Mesothelial cell of epicardium (in vitro differentiated cells): Measurements from ENCODE around the gene CELF2. TPM values are rescaled to one million over a fixed set of nuclear protein-coding genes. Genes with fewer than 3 reads are reported as not detected.

Experiments used
- DNase-seq, 2 experiments: peaks; one replicate each; pipeline ENCODE4 v3.0.0; 2021; ENCODE audit warnings: low spot score in 2 of 2; ENCODE audit not compliant: unreplicated experiment in 2 of 2
- H3K27ac Mint-ChIP-seq: 2 replicates; pipeline ENCODE4 v1.8.0; 2021; ENCODE audit warnings: mixed read lengths
- H3K27me3 Mint-ChIP-seq: 2 replicates; pipeline ENCODE4 v1.8.0; 2021; ENCODE audit warnings: low read depth, mixed read lengths
- H3K36me3 Mint-ChIP-seq: 2 replicates; pipeline ENCODE4 v1.8.0; 2021; ENCODE audit warnings: mixed read lengths
- H3K4me1 Mint-ChIP-seq: 2 replicates; pipeline ENCODE4 v1.8.0; 2021; ENCODE audit warnings: mixed read lengths
- H3K4me3 Mint-ChIP-seq: 2 replicates; pipeline ENCODE4 v1.8.0; 2021; ENCODE audit warnings: mild to moderate bottlenecking, moderate library complexity, mixed read lengths
- H3K9me3 Mint-ChIP-seq: 2 replicates; pipeline ENCODE4 v1.8.0; 2021; ENCODE audit warnings: mixed read lengths
- CTCF ChIP-seq: fragments of 200-600 bp; sonication (generic); IDR thresholded peaks from one replicate; pipeline ENCODE4 v1.5.0; 2021; ENCODE audit warnings: antibody characterized with exemption; ENCODE audit not compliant: unreplicated experiment
- total RNA-seq: library from RNA; stranded (reverse); gene quantifications from 3 replicates; pipeline ENCODE4 v1.2.1, GENCODE V29; 2021

CELF2 gene
- total RNA-seq, 1 donor from 2014 or later: 24.0 TPM

- no peak for TF ChIP-seq CTCF
- Mint-ChIP-seq H3K4me1 (no peaks in the 10 kb centered on the region), H3K4me3 (no peak overlapping the region), H3K9me3 (no peaks in the 10 kb centered on the region), H3K27me3 (peaks cover 30% of the 10 kb centered on the region), H3K27ac (no peak overlapping the region), H3K36me3 (peaks cover 3% of the 10 kb centered on the region)
- no peak for DNase-seq
These were observed 265.0 kb downstream of the CELF2 start for GRCh38 chr10:11282661-11283060.

GRCh38 chr10:11284291-11285085 lies 266.8 kb downstream of the CELF2 start:
- no peak overlapping the region for H3K27ac Mint-ChIP-seq
- H3K36me3 Mint-ChIP-seq: peaks cover 3% of the 10 kb centered on the region
- no peak for TF ChIP-seq CTCF
- no peaks in the 10 kb centered on the region for H3K4me1 Mint-ChIP-seq
- no peak overlapping the region for H3K4me3 Mint-ChIP-seq
- peak in 1 of 2 experiments; percentile 27 for DNase-seq
- no peaks in the 10 kb centered on the region for H3K9me3 Mint-ChIP-seq
- peaks cover 17% of the 10 kb centered on the region for H3K27me3 Mint-ChIP-seq

- no peaks in the 10 kb centered on the region for H3K4me1 Mint-ChIP-seq
- DNase-seq: no peak
- TF ChIP-seq CTCF: no peak
These were observed 267.5 kb downstream of the CELF2 start for GRCh38 chr10:11285171-11285570.

GRCh38 chr10:11286261-11286852 lies 268.7 kb downstream of the CELF2 start:
- no peak for DNase-seq
- no peak overlapping the region for H3K4me3 Mint-ChIP-seq
- no peak for TF ChIP-seq CTCF
- H3K27ac Mint-ChIP-seq: no peak overlapping the region
- H3K9me3 Mint-ChIP-seq: no peaks in the 10 kb centered on the region
- no peaks in the 10 kb centered on the region for H3K36me3 Mint-ChIP-seq
- H3K4me1 Mint-ChIP-seq: no peaks in the 10 kb centered on the region
- H3K27me3 Mint-ChIP-seq: peaks cover 5% of the 10 kb centered on the region

More at GRCh38 chr10:11285171-11285570, 267.5 kb downstream of the CELF2 start:
- Mint-ChIP-seq H3K4me3 (no peak overlapping the region), H3K27ac (no peak overlapping the region), H3K9me3 (no peaks in the 10 kb centered on the region), H3K27me3 (peaks cover 13% of the 10 kb centered on the region), H3K36me3 (no peaks in the 10 kb centered on the region)

GRCh38 chr10:11288302-11288701 lies 270.6 kb downstream of the CELF2 start:
- no peak for DNase-seq
- peaks cover 4% of the 10 kb centered on the region for H3K9me3 Mint-ChIP-seq
- no peaks in the 10 kb centered on the region for H3K4me1 Mint-ChIP-seq
- no peak overlapping the region for H3K4me3 Mint-ChIP-seq
- peaks cover 4% of the 10 kb centered on the region for H3K36me3 Mint-ChIP-seq
- no peak overlapping the region for H3K27ac Mint-ChIP-seq
- H3K27me3 Mint-ChIP-seq: no peaks in the 10 kb centered on the region
- TF ChIP-seq CTCF: no peak
